HG03442 (cell line): ENCODE measurements around the gene CNTFR.

Experiments
- ATAC-seq: cut with Tn5 transposase; IDR thresholded peaks from one replicate; pipeline ENCODE4 v1.9.1; 2021; ENCODE audit warnings: mild to moderate bottlenecking, moderate library complexity; ENCODE audit not compliant: unreplicated experiment

The CNTFR gene

DNA sequence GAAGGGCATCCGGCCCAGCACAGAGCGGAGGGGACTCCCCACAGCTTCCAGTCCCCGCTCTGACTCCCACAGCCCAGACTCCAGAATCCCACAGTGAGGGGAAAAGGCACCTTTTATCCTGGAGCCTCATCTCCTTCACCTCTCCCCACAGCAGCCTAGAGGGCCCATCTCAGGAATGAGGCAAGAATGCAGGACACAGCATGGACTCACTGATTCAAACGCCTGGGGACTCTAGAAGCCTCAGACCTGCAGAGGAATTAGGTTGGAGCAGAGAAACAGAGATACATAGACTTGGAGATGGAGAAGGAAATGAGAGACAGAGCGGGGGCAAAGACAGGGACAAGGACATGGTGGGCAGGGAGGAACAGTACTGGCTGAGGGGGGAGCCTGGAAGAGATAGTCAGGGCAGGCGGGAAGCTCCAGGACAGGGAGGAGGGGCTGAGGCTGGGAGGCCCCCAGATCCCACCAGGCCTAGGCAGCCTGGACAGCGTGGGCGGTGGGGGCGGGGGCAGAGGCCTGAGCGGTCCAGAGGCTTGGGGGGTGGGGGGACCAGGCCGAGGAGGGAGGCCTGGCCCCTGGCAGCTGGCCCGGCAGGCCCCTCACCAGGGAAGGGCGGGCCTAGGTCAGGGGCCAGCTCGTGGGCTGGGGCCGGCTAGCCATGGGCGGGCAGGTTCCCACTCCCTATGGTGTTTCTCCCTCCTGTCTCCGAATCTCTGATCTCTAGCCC is 15.8 kb downstream of the CNTFR start:
- ATAC-seq = no peak

DNA sequence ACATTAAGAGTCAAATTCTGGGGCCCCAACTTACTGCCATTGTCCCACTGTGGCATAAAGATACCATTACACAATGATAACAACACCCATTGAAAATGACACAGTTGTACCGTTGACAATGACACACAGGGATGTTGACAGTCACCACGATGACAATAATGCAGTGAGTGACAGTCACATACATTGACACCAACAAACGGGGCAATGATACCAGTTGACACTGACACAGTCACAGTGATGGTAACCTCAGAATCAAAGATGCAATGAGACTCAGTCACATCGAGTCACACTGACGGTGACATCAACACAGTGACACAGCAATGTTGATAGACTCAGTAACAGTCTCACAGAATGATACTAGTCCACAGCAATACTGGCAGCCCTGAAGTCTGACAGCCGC is 16.9 kb downstream of the CNTFR start:
- ATAC-seq = no peak

DNA sequence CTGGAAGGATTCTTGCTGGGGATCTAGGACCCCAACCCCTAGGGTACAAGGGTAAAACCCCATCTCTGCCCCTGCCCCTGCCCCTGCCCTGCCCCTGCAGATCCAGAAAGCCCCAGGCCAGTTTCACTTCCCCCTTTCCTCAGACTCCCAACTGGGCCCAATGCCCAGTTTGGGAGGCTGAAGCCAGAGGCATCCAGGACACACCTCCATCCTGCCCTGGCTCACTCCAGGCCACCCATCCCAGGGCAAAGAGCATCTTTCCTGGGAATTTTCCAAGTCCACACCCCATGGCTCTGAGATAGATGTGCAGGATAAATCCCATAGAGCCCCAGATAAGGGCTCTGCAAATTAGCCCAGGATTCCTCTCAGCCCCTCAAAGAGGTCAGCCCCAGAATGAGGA is 17.4 kb downstream of the CNTFR start:
- ATAC-seq = no peak

DNA sequence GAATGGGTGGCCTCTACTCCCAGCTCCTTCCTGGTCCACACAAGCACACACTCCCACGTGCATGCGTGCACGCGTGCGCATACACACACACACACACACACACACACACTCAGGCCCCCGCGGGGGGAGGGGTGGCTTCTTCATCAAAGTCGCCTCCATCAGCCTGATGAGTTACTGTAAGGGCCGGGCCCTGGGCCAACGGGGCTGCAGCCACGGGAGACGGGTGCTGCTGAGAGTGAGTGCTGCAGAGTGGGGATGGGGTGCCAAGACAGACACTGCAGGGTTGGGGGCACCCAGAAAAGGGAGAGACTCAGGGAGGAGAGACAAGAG is 18.1 kb downstream of the CNTFR start:
- no peak for ATAC-seq

DNA sequence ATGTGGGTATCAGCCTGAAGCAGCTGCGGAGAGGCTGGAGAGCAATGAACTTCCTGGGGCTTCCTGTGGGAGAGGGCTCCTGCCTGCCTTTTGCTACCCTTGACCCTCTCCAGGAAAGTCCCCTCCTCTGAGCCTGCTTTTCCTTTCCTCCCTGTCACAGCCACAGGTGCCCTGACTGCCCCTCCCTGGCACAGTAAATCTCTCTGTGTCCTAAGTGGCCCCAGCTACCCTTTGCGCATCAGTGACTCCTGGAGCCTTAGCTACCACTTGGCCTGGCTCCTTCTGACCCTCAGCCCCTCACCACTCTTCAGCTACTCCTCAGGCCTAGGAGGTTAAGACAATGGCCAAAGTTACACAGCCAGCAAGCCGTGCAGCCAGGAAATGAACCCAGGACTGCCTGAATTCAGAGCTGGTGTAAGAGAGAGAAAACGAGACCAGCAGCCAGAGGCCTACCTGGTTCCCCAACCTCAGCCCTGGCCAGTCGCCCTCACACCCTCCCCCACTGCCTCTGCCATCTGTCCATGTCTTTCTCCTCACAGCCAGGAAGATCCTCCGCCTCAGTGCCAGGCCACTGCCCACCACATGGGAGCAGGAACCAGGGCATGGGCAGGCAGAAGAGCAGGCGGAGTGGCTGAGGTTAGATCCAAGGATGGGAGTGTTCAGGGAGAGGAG is 18.6 kb downstream of the CNTFR start:
- no peak for ATAC-seq

DNA sequence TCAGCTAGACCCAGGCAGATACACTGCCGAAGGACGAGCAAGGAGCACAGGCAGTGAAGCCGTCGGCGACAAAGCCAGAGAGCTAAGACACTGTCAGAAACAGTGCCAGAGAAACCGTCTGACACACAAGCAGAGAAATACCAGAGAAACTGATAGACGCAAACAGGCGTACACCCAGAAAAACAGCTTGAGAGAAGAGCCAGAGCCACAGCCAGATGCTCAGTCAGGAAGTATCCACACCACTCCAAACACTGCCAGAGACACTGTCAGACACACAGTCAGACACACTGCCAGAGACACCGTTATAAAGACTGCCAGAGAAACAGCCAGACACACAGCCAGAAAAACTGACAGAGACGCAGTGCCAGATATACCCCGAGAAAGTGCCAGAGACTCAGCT is 19.1 kb downstream of the CNTFR start:
- ATAC-seq = no peak

DNA sequence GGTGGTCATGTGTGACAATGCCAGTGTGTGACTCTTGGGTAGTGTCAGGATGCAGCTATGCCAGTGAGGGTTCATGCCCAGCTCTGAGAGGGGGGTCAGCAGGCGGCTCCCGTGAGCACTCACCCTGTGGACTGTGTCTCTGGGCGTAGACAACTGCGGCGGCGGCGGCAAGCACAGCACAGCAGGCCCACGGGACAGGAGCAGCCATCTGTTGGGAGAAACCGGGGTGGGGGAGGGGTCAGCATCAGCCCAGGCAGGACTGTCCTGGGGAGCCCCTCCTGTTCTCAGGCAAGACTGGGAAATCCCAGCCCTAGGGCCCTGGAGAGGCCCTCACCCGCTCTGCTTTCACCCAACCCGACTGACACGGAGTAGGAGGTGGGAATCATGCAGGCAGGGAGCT is 20.8 kb downstream of the CNTFR start:
- no peak for ATAC-seq

DNA sequence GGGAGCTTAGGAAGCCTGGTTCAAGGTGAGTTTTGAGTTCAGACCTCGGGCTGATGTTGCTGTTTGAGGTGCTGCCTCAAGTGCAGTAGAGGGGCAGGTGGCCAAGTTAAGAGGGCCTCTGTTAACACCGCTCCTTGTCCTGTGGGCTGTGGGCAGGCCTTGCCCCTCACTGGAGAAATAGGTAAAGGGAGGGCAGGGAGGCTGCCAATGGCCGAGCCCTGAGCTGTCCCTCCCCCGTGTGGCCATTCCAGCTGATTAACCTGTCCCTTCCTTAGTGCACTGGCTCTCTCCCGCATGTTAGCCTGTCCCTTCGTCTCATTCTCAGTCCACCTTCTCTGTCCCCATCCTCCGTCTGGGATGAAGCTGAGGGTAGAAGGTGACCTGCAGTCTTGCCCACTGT is 21.4 kb downstream of the CNTFR start:
- no peak for ATAC-seq

DNA sequence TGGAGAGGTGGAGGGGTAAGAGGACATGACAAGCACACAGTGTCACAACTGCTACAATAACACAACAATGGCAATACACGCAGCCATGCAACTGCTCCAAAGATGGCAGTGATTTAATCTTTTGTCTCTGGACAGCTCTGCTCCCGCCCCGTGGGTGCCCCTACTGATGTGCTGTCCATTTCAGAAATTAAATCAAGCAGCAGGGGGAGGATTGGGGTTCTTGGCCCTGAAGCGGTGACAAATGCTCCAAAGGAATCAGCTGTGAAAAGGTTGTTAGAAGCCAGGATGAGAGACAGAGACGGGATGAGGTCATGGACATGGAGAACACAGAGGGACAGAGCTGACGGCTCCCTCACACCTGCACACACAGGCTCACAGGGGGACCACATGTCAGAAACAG is 22.6 kb downstream of the CNTFR start:
- no peak for ATAC-seq

DNA sequence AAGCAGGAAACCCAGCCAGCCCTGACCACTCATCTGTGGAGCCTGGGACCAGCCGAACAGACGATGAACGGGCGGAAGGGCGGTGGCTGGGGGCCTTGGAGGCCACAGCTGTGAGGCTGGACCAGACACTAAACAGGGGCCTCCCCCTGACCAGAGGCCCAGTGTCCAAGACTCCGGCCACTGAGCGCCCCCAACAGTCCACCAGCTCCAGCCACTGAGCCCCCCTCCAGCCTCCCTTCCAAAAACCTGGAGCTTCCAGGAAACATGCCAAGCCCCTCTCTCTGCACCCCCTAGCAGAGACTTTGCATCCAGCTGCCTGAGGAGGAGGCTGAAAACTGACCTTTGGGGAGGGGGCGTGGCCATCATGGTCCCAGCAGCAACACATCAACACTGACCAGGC is 23.2 kb downstream of the CNTFR start:
- no peak for ATAC-seq

DNA sequence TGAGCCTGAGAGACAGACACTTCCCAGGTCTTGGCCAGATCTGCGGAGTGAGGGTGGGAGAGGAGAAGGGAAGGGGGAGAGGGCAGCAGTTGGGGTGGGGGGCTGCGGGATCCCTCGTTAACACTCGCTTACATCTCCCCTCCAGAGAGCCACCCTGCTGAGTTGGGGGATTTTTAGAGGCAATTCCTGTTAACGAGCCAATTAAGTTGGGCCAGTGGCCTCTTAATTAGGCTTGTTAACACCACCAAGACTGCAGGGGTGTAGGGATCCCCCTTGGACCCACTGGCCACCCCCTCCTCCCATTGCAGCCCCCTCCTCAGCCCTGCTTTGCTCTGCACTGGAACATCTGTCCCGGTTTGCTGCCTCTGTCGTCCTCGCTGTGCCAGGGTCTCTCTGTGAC is 23.7 kb downstream of the CNTFR start:
- ATAC-seq = no peak

DNA sequence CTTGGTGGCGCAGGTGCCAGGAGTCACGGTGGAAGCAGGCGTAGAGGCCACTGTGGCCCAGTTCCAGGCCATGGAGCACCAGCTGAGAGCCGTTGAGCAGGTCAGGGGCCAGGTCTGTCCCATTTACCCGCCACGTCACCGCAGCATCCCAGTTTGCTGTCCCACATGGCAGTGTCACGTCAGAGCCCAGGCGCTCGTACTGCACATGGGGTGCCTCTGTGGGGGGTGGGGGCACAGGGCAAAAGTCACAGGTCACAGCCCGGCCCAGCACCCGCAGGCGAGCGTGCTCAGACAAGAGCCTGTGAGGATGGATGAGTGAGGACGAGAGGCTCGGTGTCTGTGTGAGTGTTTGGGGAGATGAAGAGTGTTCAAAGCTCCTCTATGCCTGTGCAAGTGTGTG is 24.9 kb downstream of the CNTFR start:
- no peak for ATAC-seq

DNA sequence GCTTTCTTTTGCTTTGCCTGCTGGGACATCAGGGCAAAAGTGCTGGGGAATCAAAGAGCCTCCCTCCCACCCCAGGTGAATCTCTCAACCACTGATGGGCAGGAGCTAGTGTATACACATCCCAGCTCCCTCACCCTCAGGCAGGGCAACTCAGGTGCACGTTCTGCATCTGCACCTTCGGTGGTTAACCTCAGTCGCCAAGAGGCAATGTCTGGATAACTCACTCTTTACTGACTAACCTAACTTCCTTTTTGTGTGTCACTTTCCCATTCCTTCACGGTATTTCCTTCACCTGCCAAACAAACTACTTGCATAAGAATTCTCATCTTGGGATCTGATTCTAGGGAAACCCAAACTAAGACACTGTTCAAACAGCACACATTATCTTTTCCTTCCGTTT is 26.3 kb downstream of the CNTFR start:
- no peak for ATAC-seq

DNA sequence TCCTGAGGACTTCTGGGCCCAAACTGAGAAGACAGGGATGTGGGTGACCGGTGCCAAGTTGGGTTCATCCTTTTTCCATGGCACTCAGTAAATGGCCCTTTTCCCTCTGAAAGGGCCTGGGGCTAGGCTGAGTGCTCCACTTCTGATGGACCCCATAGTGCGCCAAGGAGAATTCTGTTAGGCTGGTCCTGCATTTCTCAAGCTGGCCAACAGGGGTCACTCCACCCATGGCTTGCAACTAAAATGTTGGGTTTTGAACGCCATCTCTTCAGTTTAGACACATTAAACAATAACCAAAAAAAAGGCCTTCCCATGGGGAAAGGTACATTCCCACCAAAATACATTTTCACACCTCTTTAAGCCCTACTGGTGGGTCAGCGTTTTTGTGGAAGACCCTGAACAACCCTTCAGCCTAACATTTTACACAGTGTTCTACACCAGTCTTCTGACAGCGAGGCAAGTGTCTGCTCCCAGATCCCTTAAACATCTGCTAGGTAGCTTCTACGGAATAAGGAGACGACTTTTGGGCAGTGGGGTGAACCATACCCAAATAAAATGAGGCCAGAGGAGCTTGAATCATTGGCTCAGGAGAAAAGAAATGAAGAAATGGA is 27.3 kb downstream of the CNTFR start:
- no peak for ATAC-seq

DNA sequence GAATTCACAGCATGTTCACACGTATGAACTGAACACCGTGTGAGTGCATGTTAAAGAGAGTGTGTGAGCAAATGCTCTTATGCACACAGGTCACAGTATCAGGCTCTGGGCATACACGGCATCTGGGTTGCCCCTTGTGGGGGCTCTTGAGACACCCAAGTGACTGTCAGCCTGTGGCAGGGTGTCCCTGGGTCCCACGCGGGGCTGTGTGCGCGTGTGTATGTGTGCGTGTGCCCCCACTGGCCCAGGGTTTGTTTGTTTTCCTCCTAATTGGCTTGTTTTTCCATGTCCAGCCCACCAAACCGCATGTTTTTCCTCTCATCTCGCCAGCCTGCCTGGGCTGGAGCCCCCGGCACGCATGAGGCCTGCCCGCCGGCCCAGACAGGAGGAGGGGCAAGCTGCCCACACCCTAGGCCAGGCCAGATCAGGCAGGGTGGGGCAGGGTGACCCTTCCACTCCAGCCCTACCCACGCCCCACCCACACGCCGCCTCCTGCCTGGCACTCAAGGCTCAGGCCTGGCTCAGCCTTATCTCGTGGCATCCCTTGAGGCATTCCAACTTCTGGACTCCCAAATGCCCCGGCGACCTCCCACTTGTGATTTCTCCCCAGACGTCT is 28.8 kb downstream of the CNTFR start:
- no peak for ATAC-seq

DNA sequence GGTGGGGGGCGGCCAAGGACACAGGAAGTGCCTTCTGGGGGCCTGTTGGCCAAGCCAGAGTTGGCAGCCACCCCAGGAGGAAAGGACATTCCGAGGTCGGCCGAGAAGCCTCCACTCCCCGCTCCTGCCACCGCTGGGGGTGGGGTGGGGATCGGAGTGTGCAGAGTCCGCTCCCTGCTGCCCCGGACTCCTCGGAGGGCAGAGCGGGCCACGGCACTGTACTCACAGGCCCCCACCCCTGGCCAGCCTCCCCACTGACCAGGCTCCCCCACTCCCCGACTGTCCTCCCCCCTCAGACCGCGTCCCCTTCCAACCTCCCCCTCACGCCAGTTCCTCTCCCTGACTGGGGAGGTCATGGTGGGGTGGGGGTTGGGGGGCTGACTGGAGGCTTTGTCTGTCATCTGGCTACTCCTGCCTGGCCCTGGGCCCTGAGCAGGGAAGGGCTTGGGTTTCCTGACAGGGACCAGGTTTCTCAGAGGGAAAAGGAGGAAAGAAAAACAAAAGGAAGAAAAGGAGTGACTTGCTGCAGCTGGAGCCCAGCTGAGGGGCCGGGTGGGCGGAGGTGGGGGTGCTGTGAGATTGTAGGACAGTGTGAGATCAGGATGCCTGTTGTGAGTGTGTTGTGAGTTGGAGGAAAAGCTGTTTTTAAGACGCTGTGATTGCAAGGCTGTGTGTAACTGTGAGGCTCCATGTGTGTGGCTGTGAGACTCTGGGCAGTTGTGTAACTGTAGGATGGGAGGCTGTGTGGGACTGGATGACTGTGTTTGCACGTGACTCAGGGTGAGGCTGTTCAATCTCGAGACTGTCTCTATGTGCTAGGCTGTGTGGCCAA is 29.7 kb downstream of the CNTFR start:
- no peak for ATAC-seq

DNA sequence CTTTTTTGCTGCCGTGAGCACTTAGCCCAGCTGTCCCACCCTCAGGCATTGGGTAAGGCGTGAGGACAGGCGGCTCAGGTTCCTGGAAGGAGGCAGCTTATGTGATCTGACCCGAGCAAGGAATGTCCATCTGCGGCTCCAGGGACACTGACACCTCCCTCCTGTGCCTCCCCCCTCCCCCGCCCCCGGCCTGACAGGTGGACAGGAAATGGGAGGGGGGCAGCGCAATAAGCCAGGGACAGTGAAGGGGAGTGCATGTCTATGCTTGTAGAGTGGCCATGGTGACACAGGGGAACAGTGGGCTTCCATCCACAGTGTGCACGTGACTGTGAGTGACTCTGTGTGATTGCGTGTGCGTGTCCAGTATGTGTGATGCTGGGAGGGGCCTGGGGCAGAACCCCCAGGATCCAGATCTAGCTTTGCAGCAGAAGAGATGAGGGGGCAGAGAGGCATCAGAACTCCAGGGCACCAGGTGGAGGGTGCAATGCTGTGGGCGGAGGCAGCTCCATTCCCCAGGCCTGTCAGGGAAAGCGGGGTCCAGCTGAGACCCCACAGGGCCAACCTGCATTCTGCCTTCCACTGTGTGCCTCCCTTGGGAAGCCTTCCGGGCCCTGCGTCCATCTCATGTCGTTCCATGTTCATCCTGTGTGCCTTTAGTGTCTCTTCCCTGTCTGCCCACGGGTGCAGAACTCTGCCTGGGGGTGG is 30.5 kb downstream of the CNTFR start:
- no peak for ATAC-seq

DNA sequence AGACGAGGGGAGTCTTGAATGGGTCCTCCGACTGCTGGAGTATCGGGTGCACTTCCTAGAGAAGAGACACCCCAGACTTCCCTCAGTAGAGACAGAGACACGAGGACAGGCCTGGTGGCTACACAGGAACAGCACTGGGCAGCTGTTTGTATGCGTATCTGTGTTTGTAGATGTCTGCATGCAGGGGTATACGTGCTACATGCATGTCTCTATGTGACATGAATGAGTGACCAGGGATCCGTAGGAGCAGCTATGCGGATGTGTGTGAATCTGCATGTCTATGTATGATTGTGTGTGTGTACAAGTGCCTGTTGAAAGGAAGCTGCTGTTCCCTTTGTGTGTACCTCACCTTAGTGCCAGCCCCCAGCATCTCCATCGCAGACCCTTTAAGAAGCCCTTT is 31.2 kb downstream of the CNTFR start:
- ATAC-seq = no peak

DNA sequence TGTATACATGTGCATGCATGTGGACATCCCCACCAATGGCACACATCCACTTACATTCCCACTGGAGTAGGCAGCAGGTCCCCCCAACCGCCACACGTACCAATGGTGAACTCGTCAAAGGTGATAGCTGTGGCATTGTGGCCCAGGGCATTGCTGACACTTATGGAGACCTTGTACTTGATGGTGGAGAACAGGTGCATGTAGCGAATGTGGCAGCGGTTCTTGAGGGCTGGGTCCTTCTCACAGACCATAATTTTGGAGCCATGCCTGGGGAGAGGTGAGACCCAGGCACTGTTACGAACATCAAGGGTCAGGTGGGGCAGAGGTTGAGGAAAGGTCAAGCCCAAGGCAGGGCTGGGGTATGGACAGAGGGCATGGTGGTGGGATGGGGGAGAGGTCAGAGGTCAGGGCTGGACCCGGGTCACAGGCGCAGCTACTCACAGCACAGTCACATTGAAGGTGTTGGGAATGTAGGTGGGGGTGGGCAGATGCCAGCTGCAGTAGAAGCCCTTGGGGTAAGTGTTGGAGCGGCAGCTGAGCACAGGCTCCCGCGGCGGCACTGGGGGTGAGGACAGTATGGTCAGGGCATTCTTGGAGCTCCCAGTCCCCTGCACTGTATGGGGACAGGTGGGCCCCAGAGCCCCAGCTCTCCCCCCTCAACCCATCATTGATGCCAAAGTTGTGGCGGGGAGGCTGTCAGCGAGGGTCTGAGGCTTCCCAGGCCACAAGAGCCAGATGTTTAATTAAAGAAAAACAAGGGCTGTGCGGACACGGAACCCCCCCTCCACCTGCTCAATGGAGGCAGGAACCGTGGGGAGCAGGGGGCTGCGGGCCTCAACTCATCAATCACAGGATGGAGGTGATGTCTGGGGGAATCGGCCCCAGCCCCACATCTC is 31.9 kb downstream of the CNTFR start:
- no peak for ATAC-seq

DNA sequence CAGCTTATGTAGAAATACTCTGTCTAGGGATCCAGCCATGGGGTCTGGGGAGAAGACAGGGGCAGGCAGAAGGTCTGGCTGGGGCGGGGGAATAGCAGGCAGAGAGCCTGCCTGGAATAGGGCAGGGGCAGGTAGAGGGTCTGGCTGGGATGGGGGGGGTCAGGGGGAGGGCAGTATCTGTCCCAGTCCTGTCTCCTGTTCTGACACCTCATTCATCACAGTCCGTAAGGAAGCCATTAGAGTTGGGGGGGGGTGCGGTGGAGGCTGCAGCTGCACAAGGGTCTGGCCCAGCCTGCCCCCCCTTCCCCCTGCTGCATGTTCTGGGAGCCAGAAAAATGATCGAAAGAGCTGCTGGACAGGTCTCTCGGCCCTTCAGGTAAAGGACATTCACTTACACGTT is 32.6 kb downstream of the CNTFR start:
- ATAC-seq = no peak
